Neural cell (in vitro differentiated cells): ENCODE measurements around the gene ZBTB9. TPM values are rescaled to one million over a fixed set of nuclear protein-coding genes. Genes with fewer than 3 reads are reported as not detected.

Experiments
- H2AFZ ChIP-seq: fragments of 200-600, 300-800 bp; sonication (generic), shearing (Covaris generic); 2 replicates; pipeline ENCODE4 v1.6.0; 2014; ENCODE audit warnings: low read depth, mild to moderate bottlenecking, antibody characterized with exemption, low read length, moderate library complexity
- H3F3A ChIP-seq: fragments of 200-600 bp; shearing (Covaris generic); 2 replicates; pipeline ENCODE4 v1.6.1; 2016; ENCODE audit warnings: mild to moderate bottlenecking, moderate library complexity, mixed read lengths, antibody characterized with exemption, low read length; ENCODE audit not compliant: insufficient read depth, poor library complexity, severe bottlenecking
- H3K27ac ChIP-seq: fragments of 200-600, 300-800 bp; sonication (generic), shearing (Covaris generic); 2 replicates; pipeline ENCODE4 v1.5.1; 2014; ENCODE audit warnings: mild to moderate bottlenecking, low read length, moderate library complexity
- H3K27me3 ChIP-seq: fragments of 300-800, 200-600 bp; sonication (generic), shearing (Covaris generic); 2 replicates; pipeline ENCODE4 v1.6.0; 2014; ENCODE audit warnings: mild to moderate bottlenecking, low read depth, low read length, moderate library complexity; ENCODE audit not compliant: insufficient read depth
- H3K36me3 ChIP-seq: fragments of 300-800, 200-600 bp; sonication (generic), shearing (Covaris generic); 2 replicates; pipeline ENCODE4 v1.5.1; 2014; ENCODE audit warnings: mild to moderate bottlenecking, antibody characterized with exemption, low read length, moderate library complexity; ENCODE audit not compliant: insufficient read depth
- H3K4me2 ChIP-seq: fragments of 300-800, 200-600 bp; sonication (generic), shearing (Covaris generic); 2 replicates; pipeline ENCODE4 v1.6.0; 2014; ENCODE audit warnings: mild to moderate bottlenecking, low read length
- H3K4me3 ChIP-seq: fragments of 300-800, 200-600 bp; sonication (generic), shearing (Covaris generic); 2 replicates; pipeline ENCODE4 v1.5.1; 2014; ENCODE audit warnings: mild to moderate bottlenecking, low read length, moderate library complexity
- H3K79me2 ChIP-seq: fragments of 200-600 bp; shearing (Covaris generic); replicated peaks from 2 replicates; pipeline ENCODE4 v1.6.0; 2014; ENCODE audit warnings: mild to moderate bottlenecking, low read length, moderate library complexity; ENCODE audit not compliant: insufficient read depth
- H3K9ac ChIP-seq: fragments of 300-800, 200-600 bp; sonication (generic), shearing (Covaris generic); 2 replicates; pipeline ENCODE4 v1.6.1; 2016; ENCODE audit warnings: mild to moderate bottlenecking, low read length, mixed read lengths
- H3K9me2 ChIP-seq: fragments of 200-600 bp; shearing (Covaris generic); 2 replicates; pipeline ENCODE4 v1.6.1; 2016; ENCODE audit warnings: mild to moderate bottlenecking, low read length, mixed read lengths; ENCODE audit not compliant: insufficient read depth
- H3K9me3 ChIP-seq: fragments of 200-600, 300-800 bp; sonication (generic), shearing (Covaris generic); 2 replicates; pipeline ENCODE4 v1.6.1; 2016; ENCODE audit warnings: mild to moderate bottlenecking, mixed run types, low read length, moderate library complexity, mixed read lengths
- H4K20me1 ChIP-seq: fragments of 200-600 bp; shearing (Covaris generic); 2 replicates; pipeline ENCODE4 v1.6.1; 2016; ENCODE audit warnings: mild to moderate bottlenecking, mixed run types; ENCODE audit not compliant: insufficient read depth
- EP300 ChIP-seq: fragments of 450-650 bp; conservative IDR thresholded peaks from 2 replicates; pipeline ENCODE4 v1.6.1; 2014; ENCODE audit warnings: antibody characterized with exemption, mild to moderate bottlenecking, moderate library complexity; ENCODE audit not compliant: poor library complexity, severe bottlenecking
- EZH2 ChIP-seq: fragments of 200-600, 300-800 bp; shearing (Covaris generic), sonication (generic); IDR thresholded peaks from 2 replicates; pipeline ENCODE4 v1.6.1; 2014; ENCODE audit warnings: antibody characterized with exemption, low read length, borderline replicate concordance, mild to moderate bottlenecking; ENCODE audit not compliant: insufficient read depth, poor library complexity, severe bottlenecking
- POLR2AphosphoS5 ChIP-seq: IDR thresholded peaks from 2 replicates; pipeline ENCODE4 v1.6.1; 2012
- RAD21 ChIP-seq: fragments of 450-650 bp; conservative IDR thresholded peaks from 2 replicates; pipeline ENCODE4 v1.6.1; 2014; ENCODE audit warnings: antibody characterized with exemption, mild to moderate bottlenecking, moderate library complexity
- TAF1 ChIP-seq: IDR thresholded peaks from 2 replicates; pipeline ENCODE4 v1.6.1; 2012; ENCODE audit warnings: low read depth
- polyA plus RNA-seq: library from polyadenylated mRNA; depleted of rRNA; stranded (reverse); fragments of >200 nt; gene quantifications from 2 replicates; pipeline ENCODE4 v1.2.3, GENCODE V29; 2014
- TF ChIP-seq, protein P1 (sequence below): IDR thresholded peaks from 2 replicates; pipeline ENCODE4 v1.6.1; 2012; ENCODE audit warnings: borderline replicate concordance

ZBTB9 gene
- polyA plus RNA-seq, 1 donor from 2014 or later: 7.7 TPM

DNA sequence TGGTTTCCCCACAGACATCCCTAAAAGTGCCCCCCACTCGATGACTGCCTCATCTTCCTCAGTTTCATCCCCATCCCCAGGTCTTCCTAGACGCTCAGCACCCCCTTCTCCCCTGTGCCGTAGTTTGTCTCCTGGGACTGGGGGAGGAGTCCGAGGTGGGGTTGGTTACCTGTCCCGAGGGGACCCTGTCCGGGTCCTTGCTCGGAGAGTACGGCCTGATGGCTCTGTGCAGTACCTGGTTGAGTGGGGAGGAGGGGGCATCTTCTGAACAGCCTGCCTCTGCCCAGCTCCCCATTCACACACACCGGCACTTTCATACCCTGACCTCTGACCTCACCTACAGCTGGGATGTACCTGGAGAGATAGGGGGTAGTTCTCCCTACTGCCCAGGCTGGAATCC, 38.5 kb upstream of the ZBTB9 start:
- H2AFZ ChIP-seq: no peak overlapping the region
- H3K9me2 ChIP-seq: no peaks in the 10 kb centered on the region
- peak overlapping the region; percentile 74 for H3K4me2 ChIP-seq
- peak overlapping the region; percentile 87 for H3K4me3 ChIP-seq
- no peaks in the 10 kb centered on the region for H3K27me3 ChIP-seq
- peaks cover 10% of the 10 kb centered on the region for H3F3A ChIP-seq
- H3K79me2 ChIP-seq: peaks cover 32% of the 10 kb centered on the region
- peaks cover 4% of the 10 kb centered on the region for H3K36me3 ChIP-seq
- H3K9me3 ChIP-seq: no peaks in the 10 kb centered on the region
- TF ChIP-seq, protein P1, sequence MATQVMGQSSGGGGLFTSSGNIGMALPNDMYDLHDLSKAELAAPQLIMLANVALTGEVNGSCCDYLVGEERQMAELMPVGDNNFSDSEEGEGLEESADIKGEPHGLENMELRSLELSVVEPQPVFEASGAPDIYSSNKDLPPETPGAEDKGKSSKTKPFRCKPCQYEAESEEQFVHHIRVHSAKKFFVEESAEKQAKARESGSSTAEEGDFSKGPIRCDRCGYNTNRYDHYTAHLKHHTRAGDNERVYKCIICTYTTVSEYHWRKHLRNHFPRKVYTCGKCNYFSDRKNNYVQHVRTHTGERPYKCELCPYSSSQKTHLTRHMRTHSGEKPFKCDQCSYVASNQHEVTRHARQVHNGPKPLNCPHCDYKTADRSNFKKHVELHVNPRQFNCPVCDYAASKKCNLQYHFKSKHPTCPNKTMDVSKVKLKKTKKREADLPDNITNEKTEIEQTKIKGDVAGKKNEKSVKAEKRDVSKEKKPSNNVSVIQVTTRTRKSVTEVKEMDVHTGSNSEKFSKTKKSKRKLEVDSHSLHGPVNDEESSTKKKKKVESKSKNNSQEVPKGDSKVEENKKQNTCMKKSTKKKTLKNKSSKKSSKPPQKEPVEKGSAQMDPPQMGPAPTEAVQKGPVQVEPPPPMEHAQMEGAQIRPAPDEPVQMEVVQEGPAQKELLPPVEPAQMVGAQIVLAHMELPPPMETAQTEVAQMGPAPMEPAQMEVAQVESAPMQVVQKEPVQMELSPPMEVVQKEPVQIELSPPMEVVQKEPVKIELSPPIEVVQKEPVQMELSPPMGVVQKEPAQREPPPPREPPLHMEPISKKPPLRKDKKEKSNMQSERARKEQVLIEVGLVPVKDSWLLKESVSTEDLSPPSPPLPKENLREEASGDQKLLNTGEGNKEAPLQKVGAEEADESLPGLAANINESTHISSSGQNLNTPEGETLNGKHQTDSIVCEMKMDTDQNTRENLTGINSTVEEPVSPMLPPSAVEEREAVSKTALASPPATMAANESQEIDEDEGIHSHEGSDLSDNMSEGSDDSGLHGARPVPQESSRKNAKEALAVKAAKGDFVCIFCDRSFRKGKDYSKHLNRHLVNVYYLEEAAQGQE: no peak
- TF ChIP-seq POLR2AphosphoS5: no peak
- no peak for TF ChIP-seq TAF1
- TF ChIP-seq EZH2: no peak
- no peaks in the 10 kb centered on the region for H4K20me1 ChIP-seq
- no peak overlapping the region for H3K27ac ChIP-seq
- peak overlapping the region; percentile 96 for H3K9ac ChIP-seq

DNA sequence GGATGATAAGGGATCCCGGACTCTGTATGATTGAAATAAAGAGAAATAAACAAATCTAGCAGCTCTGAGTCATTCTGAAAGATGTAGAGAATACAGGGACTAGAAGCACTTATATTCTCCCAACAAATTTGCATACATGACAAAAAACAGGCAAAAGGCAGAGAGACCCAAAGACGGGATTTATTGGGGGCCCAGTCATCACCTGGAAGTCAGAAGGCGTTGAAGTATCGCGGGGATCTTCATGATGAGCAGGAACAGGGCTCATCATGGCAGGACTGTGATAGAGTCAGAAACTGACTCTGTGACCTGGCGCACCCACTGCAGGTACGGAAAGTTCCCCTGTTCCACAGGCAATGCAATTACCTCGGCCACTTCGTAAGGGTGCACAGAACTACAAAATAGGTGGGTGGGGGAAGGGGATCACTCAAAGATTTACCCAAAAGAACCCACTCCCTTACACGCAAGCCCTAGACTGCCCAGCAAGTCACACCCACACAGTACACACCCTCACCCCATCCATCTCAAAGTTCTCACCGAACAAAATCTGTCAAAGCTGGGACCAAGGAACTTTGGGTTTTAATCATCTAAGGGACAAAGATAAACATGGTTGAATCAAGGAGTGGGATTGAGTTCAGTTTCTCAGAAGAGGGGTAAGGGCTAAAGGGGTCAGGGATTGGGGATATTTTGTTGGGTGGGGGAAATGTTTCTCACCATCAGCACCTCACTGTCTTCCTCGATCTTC, 37.8 kb upstream of the ZBTB9 start:
- peaks cover 39% of the 10 kb centered on the region for H3K79me2 ChIP-seq
- H4K20me1 ChIP-seq: no peaks in the 10 kb centered on the region
- H3K9me2 ChIP-seq: no peaks in the 10 kb centered on the region
- no peak for TF ChIP-seq EP300
- no peak for TF ChIP-seq RAD21
- TF ChIP-seq EZH2: no peak
- H3K4me3 ChIP-seq: peak overlapping the region; percentile 87
- peak overlapping the region; percentile 96 for H3K9ac ChIP-seq
- no peaks in the 10 kb centered on the region for H3K9me3 ChIP-seq
- peaks cover 10% of the 10 kb centered on the region for H3F3A ChIP-seq
- peak overlapping the region; percentile 92 for H3K27ac ChIP-seq
- peak overlapping the region; percentile 74 for H3K4me2 ChIP-seq
- peaks cover 4% of the 10 kb centered on the region for H3K36me3 ChIP-seq
- H3K27me3 ChIP-seq: no peaks in the 10 kb centered on the region
- H2AFZ ChIP-seq: no peak overlapping the region

DNA sequence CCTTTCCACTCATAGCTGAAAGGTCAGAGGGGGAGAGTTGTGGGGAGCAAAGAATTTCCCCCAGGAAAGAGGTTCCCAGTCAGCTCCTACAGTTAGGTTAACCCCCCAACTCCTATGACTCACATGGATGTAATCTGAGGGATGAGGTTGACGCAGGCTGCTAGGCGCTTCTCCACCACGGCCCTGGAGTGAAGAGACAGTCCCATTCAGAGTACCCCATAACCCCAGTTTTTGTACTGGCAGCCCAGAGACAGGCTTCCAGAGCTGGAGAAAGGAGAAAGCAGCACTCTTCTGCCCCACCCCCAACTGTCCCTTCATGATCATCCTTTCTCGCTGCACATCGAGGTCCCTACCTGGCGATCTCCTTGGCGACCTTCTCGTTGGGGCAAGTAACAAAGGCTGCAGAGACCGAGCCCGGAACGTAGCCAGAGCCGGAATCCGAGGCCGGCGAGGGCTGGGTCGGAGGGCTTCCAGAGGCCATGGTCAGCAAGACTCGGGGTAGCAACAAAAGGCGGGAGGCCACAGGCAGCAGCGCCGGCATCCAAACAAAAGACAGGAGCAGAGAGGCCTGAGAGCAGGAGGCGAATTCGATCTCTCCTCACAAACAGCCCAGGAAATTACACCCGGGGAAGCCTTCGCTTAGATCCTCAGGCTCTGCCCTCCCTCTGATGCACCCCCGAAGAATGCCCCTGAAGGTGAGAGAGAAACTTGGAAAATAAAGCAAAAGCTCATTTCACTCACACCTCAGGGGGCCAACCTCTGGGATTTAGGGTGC, 37.1 kb upstream of the ZBTB9 start:
- peak overlapping the region; percentile 92 for H3K27ac ChIP-seq
- peak overlapping the region; percentile 87 for H3K4me3 ChIP-seq
- no peaks in the 10 kb centered on the region for H3K9me3 ChIP-seq
- peaks cover 4% of the 10 kb centered on the region for H3K36me3 ChIP-seq
- peaks cover 10% of the 10 kb centered on the region for H3F3A ChIP-seq
- H3K27me3 ChIP-seq: no peaks in the 10 kb centered on the region
- H2AFZ ChIP-seq: peak overlapping the region; percentile 59
- TF ChIP-seq EZH2: no peak
- TF ChIP-seq, protein P1: peak; percentile 85
- H3K9me2 ChIP-seq: no peaks in the 10 kb centered on the region
- peak overlapping the region; percentile 74 for H3K4me2 ChIP-seq
- H3K79me2 ChIP-seq: peaks cover 46% of the 10 kb centered on the region
- H3K9ac ChIP-seq: peak overlapping the region; percentile 96
- H4K20me1 ChIP-seq: no peaks in the 10 kb centered on the region
